HG02943 (cell line): ENCODE results near the gene SLC19A3.
"Not testable (repeated sequence)": the region's sequence is repeated elsewhere in the genome, so short reads cannot be mapped to it uniquely, and the experiment has no call there.

Experiments
- ATAC-seq: cut with Tn5 transposase; IDR thresholded peaks from one replicate; pipeline ENCODE4 v1.9.1; 2021; ENCODE audit warnings: mild to moderate bottlenecking, low read depth, moderate library complexity; ENCODE audit not compliant: unreplicated experiment

Gene SLC19A3

DNA sequence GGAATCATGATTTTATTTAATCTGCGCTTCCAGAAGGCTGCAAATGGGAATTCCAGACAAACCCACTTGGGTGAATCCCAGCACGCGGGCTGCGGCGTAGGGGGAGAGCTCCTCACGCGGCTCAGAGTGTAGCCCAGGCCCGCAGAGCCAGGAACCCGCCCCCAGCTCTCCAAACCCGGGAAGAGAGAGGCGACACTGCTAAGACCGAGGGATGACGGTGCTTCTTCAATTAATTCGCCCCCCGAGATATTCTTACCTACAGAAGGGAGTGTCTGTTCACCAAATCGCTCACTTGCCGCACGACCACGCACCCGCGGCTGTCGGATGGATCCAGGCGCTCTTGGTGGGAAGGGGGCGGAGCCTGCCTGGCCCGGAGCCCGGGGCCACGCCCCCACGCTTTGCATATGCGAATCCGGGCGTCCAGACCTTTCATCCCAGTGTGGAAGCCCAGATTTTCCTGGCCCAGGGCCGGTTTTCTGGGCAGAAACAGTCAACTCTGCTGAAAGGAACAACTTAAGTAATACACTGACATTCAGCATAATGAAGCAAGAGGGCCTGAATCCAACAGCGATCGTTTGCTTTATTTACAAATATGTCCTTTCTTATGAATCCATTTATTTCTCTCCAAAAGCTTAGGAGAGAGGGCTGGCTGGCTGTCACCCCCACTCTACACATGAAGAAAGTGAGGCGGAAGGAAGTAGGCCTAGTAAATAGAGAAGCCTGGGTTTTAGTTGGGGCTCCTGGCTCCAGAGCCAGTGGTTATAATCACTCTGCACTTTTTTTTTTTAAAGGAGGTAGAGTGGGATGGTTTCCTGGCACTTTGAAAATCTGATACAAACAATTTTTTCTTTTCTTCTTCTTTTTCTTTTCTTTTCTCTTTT, at the start of gene SLC19A3:
Gene SLC19A3 (minus strand): TSS at position 342 of the 881 bp plus-strand sequence. CDS start 15,710 bp downstream, outside the sequence.
- no peak for ATAC-seq

DNA sequence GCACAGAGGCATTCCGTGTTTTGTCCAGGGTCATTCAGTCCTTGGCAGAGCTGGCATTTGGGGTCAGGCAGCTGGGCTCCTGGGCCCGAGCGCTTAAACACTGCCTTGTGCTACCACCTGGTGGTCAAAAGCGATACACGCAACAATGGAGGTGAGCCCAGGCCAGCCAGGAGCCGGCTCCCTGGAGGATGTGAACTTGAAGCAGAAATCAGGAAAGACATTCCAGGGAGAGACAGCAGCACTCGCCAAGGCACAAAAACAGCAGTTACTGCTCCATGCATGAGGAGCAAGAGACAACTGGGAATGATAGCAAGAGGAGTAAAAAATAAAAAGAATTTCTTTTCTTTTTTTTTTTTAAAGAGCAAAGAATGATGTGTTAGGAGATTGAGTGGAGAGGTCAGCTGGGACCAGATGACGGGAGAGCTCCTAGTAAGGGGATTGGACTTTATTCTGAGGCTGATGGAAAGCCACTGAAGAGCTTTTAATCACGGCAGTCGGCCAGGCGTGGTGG, 48.6 kb upstream of the SLC19A3 start:
- peak; percentile 98 for ATAC-seq

DNA sequence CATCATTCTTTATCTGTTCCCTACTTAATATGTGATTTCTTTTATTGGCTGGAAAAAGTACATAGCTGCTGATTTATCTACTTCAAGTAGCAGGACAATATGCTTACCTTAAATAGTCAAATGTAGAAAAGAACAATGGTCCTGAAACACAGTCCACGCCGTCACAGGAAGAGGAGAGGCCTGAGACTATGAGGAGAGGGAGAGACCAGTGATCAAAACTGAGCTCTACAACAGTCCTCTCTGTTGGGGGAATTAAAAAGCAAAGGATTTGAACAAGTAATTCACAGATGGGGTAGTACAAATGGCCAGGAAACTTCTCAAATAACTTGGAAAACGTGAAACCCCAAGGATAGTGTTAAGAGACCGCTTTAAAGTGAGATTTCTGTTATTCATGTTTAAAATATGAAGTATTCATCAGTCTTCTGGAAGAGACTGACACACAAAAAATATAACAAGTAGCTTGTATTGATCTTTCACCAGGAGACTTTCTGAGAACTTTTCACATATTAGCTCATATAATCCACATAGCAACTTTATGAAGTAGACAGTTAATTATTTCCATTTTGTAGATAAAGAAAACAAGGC, 48.1 kb upstream of the SLC19A3 start:
- no peak for ATAC-seq

DNA sequence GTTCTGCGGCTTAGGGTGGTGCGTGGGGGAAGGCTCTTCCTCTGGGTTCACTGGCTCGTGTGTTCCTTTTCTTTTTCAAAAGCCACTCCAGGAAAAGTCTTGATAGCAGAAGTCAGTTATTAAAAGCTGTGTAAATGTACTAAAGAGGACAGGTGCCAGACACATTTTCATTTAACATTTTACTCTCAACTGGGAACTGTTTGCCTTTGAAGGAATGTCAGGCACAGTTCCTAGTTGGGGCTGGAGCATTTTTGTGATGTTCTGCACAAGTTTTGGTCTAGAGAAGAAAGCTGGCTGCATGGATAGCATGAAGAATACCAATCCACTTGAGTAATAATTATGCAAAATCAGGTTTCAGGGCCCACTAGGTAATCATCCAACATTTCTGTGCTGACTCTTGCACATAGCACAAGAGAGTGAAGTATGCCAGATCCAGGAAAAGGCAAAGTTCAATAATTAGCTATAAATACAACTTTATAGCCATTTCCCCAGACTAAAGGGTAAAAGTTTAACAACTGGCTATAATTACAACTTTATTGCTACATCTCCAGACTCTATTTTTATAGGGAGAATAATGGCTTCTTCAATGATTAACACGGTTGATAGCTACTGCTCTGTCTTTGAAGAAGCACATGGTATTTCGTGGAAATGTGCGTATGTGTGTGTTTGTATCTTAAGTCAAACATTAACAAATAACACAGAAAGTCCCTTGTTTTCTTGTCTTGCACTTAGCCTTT, 44.1 kb upstream of the SLC19A3 start:
- no peak for ATAC-seq

DNA sequence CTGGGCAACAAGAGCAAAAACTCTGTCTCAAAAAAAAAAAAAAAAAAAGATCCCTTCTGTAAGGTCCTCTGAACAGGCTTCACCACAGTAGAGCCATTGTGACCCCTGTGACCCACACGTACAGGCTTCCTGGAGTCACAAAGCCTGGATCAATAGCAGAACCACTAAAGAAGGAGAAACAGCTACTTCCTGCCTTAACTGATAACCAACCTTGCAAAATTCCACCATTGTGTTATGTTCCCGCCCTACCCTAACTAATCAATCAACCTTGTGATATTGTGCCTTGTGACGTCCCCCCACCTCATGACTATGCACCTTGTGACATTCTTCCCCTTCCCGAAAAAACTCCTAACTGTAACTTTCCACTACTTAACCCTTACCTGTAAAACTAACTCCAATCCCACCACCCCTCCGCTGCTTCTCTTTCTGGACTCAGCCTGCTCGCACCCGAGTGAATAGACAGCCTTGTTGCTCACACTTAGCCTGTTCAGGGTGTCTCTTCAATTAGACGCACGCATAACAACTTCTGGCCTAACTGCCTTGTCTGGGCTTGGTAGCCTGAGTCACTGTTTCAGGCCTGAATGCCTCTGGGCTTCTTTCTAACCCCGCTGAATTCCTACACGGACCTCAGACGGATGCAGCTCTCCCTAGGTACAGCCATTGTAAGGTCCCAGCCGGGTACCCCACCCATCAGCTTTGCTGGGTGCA, 41.7 kb upstream of the SLC19A3 start:
- ATAC-seq: no peak

DNA sequence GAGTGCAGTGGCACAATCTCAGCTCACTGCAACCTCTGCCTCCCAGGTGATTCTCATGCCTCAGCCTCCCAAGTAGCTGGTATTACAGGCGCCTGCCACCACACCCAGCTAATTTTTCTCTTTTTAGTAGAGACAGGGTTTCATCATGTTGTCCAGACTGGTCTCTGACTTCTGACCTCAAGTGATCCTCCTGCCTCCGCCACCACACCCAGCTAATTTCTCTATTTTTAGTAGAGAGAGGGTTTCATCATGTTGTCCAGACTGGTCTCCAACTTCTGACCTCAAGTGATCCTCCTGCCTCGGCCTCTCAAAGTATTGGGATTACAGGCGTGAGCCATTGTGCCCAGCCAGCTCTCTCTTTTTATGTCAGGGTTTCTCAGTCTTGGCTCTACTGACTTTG, 38.4 kb upstream of the SLC19A3 start:
- ATAC-seq: not testable (repeated sequence)

DNA sequence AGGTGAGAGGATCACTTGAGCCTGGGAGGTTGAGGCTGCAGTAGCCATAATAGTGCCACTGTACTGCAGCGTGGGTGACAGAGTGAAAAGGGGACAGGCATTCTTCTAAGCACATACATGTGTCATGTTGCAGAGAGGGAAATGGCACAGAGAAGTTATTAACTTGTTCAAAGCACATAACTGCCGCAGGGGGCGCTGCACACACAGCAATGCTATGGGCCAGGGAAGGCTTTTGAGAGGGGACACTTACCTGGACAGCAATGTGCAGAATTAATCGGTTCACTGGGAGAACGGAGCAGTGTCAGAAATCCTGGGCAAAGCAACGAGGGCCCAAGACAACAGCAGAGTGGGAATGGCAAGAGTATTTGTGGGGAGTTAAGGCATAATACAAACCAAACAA, 30.3 kb upstream of the SLC19A3 start:
- no peak for ATAC-seq

DNA sequence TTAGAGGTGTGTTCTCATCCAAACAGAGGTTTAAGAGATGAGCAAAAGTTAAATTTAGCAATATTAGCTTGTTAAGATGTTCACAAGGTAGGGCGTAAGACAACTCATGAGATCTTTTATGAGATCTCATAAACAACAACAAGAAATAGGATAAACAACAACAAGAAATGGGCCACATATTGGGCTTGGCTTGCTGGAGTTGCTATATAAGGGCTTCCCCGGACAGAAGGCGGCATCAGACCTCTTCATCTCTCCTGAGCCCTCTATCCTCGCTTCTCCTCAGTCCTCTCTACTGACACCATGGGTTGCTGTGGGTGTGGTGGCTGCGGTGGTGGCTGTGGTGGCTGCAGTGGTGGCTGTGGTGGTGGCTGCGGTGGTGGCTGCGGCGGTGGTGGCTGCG, 27.8 kb upstream of the SLC19A3 start, which contains the start of gene SCYGR8:
Gene SCYGR8 (plus strand): TSS at position 301 of the 400 bp plus-strand sequence. CDS start 0 bp downstream, at position 301.
- no peak for ATAC-seq

DNA sequence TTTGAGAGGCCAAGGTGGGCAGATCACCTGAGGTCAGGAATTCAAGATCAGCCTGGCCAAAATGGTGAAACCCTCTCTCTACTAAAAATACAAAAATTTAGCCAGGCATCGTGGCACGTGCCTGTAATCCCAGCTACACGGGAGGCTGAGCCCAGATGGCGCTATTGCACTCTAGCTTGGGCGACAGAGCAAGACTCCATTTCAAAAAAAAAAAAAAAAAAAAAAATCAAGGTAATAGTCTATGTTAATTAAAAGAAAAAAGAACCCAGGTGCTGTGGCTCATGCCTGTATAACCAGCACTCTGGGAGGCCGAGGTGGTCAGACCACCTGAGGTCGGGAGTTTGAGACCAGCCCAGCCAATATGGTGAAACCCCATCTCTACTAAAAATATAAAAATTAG, 22.9 kb upstream of the SLC19A3 start:
- ATAC-seq: not testable (repeated sequence)

DNA sequence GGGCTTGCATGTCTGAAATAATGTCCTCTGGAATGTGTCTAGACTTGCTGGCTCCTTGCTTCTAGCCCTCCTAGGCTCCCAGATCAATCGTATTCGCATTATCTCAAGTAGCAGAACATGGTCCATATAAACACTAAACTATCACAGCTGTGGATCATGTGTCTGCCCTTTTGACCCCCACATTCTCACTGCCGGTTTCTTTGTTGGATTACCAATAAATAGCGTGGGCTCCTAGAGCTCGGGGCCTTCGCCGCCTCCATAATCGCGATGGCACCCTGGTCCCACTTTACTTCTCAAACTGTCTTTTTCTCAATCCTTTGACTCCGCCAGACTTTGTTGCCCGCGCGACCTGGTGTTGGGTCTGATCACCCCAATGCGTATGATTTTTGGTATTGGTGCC, 21.5 kb upstream of the SLC19A3 start:
- ATAC-seq: no peak

DNA sequence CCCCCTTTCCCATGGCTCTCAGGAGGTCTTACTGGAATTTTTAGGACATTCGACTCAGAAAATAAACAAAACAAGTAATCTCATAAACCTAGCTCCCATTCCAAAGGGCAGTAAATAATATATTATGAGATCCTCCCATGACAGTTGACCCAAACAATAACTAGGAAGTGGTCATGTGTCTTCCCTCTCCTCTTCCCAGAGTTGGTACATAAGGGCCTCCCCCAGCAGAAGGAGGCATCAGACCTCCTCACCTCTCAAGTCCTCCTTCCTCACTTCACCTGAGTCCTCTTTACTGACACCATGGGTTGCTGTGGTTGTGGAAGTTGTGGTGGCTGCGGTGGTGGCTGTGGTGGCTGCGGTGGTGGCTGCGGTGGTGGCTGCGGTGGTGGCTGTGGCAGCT, 10.2 kb upstream of the SLC19A3 start, which contains the start of gene SCYGR7:
Gene SCYGR7 (plus strand): TSS at position 301 of the 400 bp plus-strand sequence. CDS start 0 bp downstream, at position 301.
- ATAC-seq: no peak

DNA sequence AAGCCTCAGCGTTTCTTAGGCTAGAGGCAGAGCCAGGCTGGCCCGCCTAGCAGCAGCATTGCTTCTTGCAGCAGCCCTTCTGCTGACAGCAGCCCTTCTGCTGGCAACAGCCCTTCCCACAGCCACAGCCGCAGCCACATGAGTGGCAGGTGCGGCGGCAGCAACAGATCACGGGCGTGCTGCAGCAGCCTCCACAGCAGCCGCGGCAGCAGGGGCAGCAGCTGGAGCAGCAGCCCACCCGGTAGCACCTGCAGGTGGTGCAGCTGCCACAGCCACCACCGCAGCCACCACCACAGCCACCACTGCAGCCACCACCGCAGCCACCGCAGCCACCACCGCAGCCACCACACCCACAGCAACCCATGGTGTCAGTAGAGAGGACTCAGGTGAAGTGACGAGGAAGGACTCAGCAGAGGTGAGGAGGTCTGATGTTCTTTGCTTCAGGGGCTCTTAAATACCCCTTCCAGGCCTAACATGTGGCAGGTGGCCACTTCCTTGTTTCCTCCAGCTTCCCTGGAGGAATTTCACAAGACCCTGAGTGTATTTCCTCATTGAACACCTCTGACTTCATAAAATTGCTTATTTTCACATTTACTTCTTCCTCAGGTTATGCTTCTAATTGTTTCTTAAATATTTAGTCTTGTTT, 6.7 kb upstream of the SLC19A3 start, which contains the start of gene SCYGR6:
Gene SCYGR6 (minus strand): TSS at position 364 of the 646 bp plus-strand sequence. CDS start 0 bp downstream, at position 364.
- ATAC-seq: no peak

DNA sequence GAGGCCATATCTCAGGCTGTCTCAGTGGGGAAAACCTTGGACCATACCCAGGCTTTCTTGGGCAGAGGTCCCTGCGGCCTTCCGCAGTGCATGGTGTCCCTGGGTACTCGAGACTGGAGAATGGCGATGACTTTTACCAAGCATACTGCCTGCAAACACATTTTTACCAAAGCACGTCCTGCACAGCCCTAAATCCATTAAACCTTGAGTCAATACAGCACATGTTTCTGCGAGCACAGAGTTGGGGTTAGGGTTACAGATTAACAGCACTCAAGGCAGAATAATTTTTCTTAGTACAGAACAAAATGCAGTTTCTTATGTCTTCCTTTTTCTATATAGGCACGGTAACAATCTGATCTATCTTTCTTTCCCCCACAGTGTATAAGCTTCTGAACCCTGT, 5.0 kb upstream of the SLC19A3 start:
- not testable (repeated sequence) for ATAC-seq

DNA sequence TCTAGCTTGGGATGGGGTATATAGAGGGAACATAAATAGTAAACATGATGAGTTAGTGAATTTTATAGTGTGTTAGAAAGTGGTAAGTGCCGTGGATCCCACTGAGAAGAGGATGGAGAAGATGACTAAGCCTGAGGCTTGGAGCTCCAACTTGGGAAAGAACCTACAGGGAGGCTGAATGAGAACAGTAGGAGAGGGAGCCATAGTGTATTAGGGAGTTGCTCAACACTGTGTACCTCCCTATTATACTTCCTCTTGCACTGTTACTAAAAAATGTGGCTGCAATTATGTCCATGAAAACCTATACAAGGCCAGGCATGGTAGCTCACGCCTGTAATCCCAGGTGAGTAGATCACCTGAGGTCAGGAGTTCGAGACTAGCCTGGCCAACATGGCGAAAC, 2.9 kb upstream of the SLC19A3 start:
- ATAC-seq: no peak

DNA sequence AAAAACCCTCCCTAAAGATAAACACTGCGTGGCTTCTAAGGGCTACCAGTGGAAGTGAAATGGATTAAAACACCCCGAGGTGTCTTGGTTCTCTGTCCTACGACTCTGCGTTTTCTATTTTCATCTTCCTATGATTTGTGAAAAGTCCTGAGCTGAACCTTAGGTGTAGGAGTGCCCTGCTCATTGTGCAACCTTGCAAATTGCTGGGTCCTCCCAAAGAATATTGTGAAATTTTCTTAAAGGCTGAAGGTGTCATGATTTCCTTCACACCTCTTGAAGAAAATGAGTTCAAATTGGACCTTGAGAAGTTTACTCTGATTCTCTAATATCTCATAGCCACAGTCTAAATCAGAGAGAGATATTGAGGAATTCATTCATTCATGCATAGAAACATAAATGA, 1.8 kb upstream of the SLC19A3 start:
- no peak for ATAC-seq

DNA sequence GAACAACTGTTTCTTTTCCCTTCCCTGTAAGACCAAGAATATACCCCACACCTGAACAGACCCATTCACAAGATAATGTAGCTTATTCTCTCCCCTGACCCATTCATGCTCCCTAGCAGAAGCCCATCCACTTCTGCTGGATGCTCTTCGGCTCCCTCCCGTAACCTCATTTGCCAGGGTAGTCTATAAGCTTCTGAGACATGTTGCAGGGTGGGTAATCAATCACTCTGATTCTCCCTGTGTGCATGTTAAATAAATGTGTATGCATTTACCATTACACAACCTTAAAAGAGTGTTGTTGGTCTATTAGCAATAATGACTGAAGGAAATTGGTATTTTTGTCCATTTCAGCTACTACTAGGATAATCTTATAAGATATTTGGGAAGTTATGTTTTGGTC, 1.3 kb downstream of the SLC19A3 start:
- no peak for ATAC-seq

DNA sequence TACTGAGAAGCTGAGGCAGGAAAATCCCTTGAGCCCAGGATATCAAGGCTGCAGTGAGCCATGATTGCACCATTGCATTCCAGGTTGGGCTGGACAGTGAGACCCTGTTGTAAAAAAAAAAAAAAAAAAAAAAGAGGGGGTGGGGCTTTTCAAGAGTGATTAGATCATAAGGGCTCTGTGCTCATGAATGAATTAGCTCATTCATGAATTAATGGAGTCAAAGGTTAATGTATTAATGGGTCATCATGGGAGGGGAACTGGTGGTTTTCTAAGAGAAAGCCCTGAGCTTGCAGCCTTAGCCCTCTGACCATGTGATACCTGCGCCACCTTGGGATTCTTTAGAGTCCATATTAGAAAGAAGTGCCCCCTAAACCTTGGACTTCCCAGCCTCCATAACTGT, 4.5 kb downstream of the SLC19A3 start:
- no peak for ATAC-seq

DNA sequence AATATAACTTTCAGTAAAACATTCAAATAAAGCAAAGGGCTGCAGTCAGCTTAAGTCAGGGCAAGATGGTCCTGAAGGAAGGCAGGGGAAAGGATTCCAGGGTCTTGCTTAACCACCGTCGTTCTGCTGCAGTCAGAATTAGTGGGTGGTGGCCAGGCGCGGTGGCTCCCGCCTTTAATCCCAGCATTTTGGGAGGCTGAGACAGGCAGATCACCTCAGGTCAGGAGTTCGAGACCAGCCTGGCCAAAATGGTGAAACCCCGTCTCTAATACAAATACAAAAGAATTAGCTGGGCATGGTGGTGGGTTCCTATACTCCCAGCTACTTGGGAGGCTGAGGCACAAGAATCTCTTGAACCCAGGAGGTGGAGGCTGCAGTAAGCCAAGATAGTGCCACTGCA, 6.8 kb downstream of the SLC19A3 start:
- ATAC-seq: no peak

DNA sequence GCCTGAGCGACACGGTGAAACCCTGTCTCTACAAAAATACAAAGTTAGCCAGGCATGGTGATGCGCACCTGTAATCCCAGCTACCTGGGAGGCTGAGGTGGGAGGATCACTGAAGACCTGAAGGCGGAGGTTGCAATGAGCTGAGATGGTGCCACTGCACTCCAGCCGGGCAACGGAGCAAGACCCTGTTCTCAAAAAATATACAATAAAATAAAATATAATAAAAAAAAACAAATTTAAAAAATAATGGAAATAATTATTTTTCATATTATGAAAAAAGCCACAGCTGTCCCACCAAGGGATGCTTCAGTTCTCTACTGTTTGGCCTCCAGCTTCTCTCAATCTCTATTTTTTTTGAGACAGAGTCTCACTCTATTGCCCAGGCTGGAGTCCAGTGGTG, 10.4 kb downstream of the SLC19A3 start:
- no peak for ATAC-seq

DNA sequence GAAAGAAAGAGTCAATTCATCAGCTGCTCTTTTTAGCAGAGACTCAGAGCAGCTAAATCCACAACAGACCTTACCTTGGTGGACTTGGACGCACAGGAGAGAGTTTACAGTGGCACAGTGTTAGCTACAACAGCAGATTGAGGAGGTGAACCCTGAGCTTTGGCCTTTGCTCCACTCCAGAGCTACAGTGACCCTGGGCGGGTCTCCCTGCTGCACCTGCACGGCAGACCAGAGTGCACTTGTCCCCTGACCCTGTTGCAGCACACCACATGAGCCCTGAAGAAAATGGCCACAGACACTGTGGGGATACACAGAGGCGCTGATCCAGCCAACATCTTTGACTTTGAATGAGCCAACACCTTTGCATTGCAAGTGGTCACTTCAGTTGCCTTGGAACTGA, 11.0 kb downstream of the SLC19A3 start:
- ATAC-seq: no peak
